Hippocampal formation (tissue), 2 donors: ENCODE measurements around the gene PIP5K1B.
"Not testable (repeated sequence)": the region's sequence is repeated elsewhere in the genome, so short reads cannot be mapped to it uniquely, and the experiment has no call there.

Experiments used
- DNase-seq, 2 donors: peaks; one replicate each; lab custom pipeline; 2025; lab: John Stamatoyannopoulos, UW

Gene PIP5K1B

GRCh38 chr9:69029535-69029934, 324.5 kb downstream of the PIP5K1B start:
- DNase-seq = no peak

- no peak for DNase-seq
Observed at GRCh38 chr9:69030851-69031645, 326.0 kb downstream of the PIP5K1B start.

GRCh38 chr9:69034071-69034470, 329.0 kb downstream of the PIP5K1B start:
- DNase-seq = no peak

- DNase-seq = peak; percentile 72 to 79
Observed at GRCh38 chr9:69035438-69036308, 330.6 kb downstream of the PIP5K1B start, which contains the start of gene FXN. Gene FXN (plus strand): TSS chr9:69035752. CDS start chr9:69035783, 31 bp downstream.

- no peak for DNase-seq
Observed at GRCh38 chr9:69036309-69036708, 331.3 kb downstream of the PIP5K1B start.

GRCh38 chr9:69036799-69037198, 331.8 kb downstream of the PIP5K1B start:
- DNase-seq = no peak

- DNase-seq = no peak
Observed at GRCh38 chr9:69040646-69041045, 335.6 kb downstream of the PIP5K1B start.

- no peak for DNase-seq
Observed at GRCh38 chr9:69044240-69045219, 339.5 kb downstream of the PIP5K1B start.

GRCh38 chr9:69045821-69046220, 340.8 kb downstream of the PIP5K1B start:
- DNase-seq = no peak

- DNase-seq = no peak
Observed at GRCh38 chr9:69046723-69047122, 341.7 kb downstream of the PIP5K1B start.

GRCh38 chr9:69047371-69047770, 342.3 kb downstream of the PIP5K1B start:
- DNase-seq = no peak

- DNase-seq = no peak
Observed at GRCh38 chr9:69049094-69049493, 344.1 kb downstream of the PIP5K1B start.

- not testable (repeated sequence) for DNase-seq
Observed at GRCh38 chr9:69050936-69051335, 345.9 kb downstream of the PIP5K1B start.

- no peak for DNase-seq
Observed at GRCh38 chr9:69054989-69055388, 349.9 kb downstream of the PIP5K1B start.

- DNase-seq = no peak
Observed at GRCh38 chr9:69056191-69056815, 351.3 kb downstream of the PIP5K1B start.

GRCh38 chr9:69058101-69058500, 353.1 kb downstream of the PIP5K1B start:
- DNase-seq = no peak
